ENCODE results near the gene SYNPR.

The SYNPR gene

DNA sequence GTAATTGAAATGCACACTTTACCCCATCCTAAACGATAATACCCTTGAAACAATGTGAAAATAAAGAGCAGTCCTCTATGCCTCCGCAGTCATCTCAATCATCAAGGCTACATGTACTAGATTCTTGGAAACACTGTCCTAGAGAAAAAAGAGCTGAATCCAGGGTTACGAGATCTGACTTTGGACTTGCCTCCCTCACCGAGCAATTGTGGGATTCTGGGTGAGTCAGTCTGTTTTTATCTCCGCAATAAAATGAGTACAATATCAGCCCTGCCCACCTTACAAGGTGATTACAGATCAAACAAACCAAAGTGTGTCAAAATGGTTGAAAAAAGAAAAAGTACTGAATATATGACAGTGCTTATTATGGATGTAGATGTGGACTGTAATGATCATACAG is 222.1 kb downstream of the SYNPR start:
- in situ Hi-C loops (cut with MboI; ENCODE audit: low pct_unique_long_range_greater_than_20kb, low sequenced_read_pairs): no loop called here
- DNase-seq: no peak

DNA sequence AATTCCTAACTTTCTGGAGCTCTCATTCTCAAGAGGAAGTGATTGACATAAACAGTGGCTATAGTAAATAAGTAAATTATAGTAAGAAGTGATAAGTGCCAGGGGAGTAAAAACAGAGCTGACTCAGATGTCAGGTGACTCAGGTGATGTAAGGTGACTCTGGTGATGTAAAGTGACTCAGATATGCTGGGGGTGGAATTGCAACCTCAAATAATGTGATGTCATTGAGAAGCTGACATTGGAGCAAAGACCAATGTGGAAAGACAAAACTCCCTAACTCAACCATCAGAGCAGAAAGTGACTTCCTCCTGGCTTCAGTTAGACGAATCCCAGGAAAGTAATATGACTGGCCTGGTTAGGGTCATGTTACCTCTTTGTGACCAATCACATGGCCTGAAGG is 230.2 kb downstream of the SYNPR start:
- DNase-seq: no peak
- in situ Hi-C loops (cut with MboI; ENCODE audit: low pct_unique_long_range_greater_than_20kb, low sequenced_read_pairs): no loop called here

DNA sequence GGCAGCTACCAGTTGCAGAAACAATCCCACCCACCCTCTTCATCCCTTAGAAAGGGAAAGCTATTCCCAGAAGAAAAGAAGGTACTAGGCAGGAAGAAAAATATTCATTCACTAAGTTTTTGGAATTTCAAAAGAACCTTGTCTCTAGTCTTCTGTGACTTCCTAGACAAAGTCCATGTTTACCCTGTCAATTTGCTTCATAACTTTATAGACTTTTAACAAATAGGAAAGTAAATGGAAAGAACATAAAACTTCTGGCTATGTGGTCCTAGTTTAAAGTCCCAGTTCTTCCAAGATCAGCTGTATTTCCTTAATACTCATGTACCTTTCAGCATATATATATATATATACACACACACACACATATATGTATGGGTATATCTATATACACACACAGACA is 230.7 kb downstream of the SYNPR start:
- no peak for DNase-seq
- in situ Hi-C loops (cut with MboI; ENCODE audit: low pct_unique_long_range_greater_than_20kb, low sequenced_read_pairs): no loop called here

DNA sequence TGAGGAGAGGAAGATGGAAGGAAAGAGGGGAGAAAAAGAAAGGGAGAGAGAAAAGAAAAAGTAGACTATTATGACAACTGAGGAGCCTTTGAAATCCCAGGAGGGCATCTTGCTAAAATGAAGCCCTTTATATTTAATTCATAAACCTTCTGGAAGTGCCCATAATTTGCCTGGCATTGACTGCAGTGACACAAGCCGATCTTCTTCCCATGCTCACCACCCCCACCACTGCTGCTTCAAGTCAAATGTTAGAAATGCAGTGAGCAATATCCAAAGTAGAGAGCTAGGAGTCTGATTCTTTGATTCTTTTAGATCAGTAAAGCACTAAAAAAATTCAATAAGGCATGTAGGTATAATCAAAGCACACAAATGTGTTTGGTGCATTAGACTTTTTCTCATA is 235.7 kb downstream of the SYNPR start:
- in situ Hi-C loops (cut with MboI; ENCODE audit: low pct_unique_long_range_greater_than_20kb, low sequenced_read_pairs): no loop called here
- no peak for DNase-seq

DNA sequence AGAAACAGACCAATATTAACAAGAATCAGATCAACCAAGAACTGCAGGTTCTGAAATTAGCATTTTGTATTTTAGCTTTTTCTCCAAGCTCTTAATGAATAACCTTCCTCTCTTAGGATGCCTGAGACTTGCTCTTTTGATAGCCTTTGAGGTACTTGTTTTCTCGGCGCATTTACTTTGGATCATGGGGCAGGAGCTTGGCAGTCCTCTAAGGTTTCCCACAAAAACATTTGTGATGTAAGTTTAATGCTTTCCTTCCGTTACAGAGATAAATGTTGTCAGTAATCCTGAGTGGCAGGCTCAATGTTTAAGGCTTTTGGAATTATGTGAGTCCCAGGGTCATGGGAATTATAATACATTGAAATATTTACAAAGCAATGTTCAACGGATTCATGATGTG is 236.6 kb downstream of the SYNPR start:
- DNase-seq: no peak
- in situ Hi-C loops (cut with MboI; ENCODE audit: low pct_unique_long_range_greater_than_20kb, low sequenced_read_pairs): no loop called here

GRCh38 chr3:63519426-63519825 is 241.3 kb downstream of the SYNPR start:
- no peak for DNase-seq
- in situ Hi-C loops (cut with MboI; ENCODE audit: low pct_unique_long_range_greater_than_20kb, low sequenced_read_pairs): no loop called here

DNA sequence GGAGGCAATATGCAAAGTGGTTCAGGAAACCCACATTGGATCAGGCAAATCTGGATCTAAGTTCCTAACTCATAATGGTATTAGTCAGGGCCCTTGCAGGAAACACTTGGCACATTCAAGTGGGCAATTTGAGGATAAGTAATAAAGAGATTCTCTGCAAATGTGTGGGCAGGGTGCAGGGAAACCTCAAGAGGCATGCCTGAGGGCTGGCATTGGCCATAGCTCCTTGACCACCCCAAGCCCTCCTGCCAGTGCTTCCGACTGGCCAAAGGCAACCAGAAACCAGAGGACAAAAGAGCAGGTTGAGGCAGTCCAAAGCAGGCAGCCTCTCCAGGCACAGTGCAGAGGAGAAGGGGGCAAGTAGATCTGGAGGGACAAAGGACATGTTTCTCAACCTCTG is 243.5 kb downstream of the SYNPR start:
- no peak for DNase-seq
- in situ Hi-C loops (cut with MboI; ENCODE audit: low pct_unique_long_range_greater_than_20kb, low sequenced_read_pairs): no loop called here

DNA sequence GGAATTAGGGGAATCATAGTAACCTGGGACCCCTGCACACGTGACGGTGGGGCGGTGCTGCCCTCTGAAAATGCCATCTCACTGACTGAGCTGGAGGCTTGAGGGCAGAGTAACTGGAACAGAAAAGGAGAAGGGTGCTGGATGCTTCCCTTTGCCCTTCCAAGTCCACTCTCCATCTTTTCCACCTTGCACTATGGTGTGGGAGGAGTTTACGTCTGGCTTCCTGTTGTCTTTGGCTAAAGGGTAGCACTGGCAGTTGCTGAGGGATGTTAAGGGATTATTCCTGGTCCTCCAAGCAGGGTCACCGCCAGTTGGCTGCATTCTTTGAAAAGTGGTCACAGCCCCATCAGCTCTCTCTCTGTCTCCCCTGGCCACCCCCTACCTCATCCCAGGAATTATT is 245.0 kb downstream of the SYNPR start:
- DNase-seq: no peak
- in situ Hi-C loops (cut with MboI; ENCODE audit: low pct_unique_long_range_greater_than_20kb, low sequenced_read_pairs): no loop called here

DNA sequence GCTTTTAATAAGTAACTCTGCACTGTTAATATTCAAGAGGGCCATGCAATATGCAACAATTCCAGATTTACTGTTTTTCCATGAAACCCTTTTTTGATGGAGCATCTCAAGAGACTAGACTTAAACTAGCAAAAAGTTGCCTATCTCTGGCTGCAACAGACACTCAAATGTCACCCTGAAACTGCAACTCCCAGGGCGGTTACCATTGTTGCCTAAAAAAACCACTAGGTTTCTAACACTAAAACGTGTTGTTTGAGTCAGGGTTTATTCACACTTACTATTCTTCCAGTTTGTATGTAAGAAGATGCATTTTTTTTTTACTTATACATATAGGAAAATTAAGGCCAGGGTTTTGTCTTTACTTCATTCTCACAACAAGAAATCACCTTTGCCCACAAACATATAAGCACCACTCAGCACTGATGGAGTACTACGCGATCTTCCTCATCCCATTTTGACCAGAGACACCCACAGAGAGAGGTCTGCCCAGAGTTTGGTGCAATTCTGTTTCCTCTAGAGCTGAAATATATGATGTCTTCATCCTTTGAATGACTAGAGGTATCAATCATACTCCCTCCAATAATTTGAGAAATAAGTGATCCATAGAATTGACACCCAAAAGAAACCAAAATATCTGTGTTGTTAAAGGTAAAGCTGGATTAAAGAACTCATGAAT is 250.4 kb downstream of the SYNPR start:
- DNase-seq: no peak
- in situ Hi-C loops (cut with MboI; ENCODE audit: low pct_unique_long_range_greater_than_20kb, low sequenced_read_pairs): no loop called here

- in situ Hi-C loops (cut with MboI; ENCODE audit: low pct_unique_long_range_greater_than_20kb, low sequenced_read_pairs): no loop called here
- DNase-seq: no peak
Measured at GRCh38 chr3:63532521-63532920, 254.4 kb downstream of the SYNPR start.

DNA sequence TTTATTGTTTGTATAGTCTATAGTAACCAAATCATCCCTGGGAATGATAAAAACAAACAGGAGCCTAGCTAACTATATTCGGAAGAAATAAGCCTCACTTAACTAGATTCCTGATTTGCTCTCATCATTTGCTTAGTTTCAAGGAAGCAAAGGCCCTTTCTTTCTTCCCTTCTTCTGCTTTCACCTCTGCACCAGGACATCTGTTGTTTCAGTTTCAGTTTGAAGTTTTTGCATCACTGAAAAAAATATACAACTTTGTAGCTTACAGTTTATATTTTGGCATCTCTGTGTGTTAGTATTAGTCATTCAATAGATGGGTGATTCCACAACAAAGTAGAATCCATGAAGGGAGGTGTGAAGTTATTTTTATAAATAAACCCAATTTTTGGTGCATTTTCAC is 260.8 kb downstream of the SYNPR start:
- no peak for DNase-seq
- in situ Hi-C loops (cut with MboI; ENCODE audit: low pct_unique_long_range_greater_than_20kb, low sequenced_read_pairs): no loop called here

DNA sequence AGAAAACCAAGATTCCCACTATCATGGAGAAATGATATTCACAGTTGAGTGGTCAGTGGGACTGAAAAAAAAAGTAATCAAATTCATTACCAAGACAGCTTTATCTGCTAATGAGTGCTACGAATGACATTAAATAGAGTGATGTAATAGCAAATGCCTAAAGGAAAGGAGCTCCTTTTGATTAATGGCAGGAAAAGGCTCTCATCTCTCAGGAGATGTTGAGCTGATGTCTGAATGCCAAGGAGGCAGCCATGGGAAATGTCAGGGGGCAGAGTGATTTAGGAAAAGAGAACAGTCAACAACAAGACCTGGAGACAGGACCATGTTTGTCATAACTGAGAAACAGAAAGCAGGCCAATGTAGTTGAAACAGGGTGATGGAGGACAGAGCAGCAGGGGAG is 277.7 kb downstream of the SYNPR start:
- DNase-seq: no peak
- in situ Hi-C loops (cut with MboI; ENCODE audit: low pct_unique_long_range_greater_than_20kb, low sequenced_read_pairs): no loop called here

GRCh38 chr3:63556401-63556800 is 278.3 kb downstream of the SYNPR start:
- DNase-seq: no peak
- in situ Hi-C loops (cut with MboI; ENCODE audit: low pct_unique_long_range_greater_than_20kb, low sequenced_read_pairs): no loop called here

DNA sequence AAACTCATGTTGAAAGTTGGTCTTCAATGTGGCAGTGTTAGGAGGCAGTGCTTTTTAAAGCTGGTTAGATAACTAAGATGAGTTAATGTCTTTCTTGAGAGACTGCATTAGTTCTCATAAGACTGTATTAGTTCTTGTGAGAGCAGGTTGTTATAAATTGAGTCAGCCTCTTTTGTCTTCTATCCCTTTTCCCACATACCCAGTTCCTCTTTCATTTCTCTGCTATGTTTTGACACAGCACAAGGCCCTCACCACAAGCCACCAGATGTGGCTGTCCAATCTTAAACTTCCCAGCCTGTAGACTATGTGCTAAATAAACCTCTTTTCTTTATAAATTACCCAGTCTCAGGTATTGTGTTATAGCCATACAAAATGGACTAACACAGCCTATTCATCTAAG is 279.8 kb downstream of the SYNPR start:
- in situ Hi-C loops (cut with MboI; ENCODE audit: low pct_unique_long_range_greater_than_20kb, low sequenced_read_pairs): no loop called here
- DNase-seq: no peak

GRCh38 chr3:63559884-63560283 is 281.8 kb downstream of the SYNPR start:
- in situ Hi-C loops (cut with MboI; ENCODE audit: low pct_unique_long_range_greater_than_20kb, low sequenced_read_pairs): no loop called here
- DNase-seq: no peak

DNA sequence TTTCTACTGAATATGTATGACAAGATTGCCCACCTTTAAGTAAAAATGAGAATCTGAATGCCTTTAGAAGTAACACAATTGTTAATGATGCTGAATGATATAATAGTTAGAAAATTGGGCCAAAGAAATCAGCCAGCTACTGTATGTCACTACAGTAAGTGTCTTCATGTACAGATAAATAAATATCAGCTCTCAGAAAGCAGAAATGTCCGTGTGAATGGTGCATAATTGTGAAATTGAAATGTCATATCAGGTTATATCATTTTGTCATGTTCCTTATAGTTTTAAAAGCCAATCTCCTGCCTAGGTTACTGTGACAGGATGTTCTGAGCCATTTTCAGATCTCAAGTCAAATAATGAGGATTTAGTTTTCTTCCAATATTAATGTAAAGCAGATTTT is 283.8 kb downstream of the SYNPR start:
- no peak for DNase-seq
- in situ Hi-C loops (cut with MboI; ENCODE audit: low pct_unique_long_range_greater_than_20kb, low sequenced_read_pairs): no loop called here

DNA sequence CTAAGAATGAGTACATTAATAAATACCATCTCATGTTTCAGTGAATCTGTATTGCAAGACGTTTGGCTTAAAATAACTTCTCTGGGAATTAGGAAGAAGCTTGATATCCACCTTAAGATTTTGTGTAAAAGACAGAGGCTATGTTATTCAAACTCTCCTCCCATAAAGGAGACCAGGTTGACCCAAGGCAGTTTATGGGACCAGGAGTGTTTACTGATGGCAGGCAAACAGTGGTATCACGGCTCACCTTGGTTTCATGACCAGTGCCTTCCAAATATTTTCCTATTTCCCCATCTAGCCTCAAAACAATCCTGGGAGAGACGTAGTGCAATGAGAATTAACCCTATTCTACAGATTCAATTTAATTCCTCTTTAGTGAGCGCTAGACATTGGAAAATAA is 284.2 kb downstream of the SYNPR start:
- DNase-seq: no peak
- in situ Hi-C loops (cut with MboI; ENCODE audit: low pct_unique_long_range_greater_than_20kb, low sequenced_read_pairs): no loop called here

- in situ Hi-C loops (cut with MboI; ENCODE audit: low pct_unique_long_range_greater_than_20kb, low sequenced_read_pairs): no loop called here
- DNase-seq: no peak
Measured at GRCh38 chr3:63563572-63563971, 285.5 kb downstream of the SYNPR start.

DNA sequence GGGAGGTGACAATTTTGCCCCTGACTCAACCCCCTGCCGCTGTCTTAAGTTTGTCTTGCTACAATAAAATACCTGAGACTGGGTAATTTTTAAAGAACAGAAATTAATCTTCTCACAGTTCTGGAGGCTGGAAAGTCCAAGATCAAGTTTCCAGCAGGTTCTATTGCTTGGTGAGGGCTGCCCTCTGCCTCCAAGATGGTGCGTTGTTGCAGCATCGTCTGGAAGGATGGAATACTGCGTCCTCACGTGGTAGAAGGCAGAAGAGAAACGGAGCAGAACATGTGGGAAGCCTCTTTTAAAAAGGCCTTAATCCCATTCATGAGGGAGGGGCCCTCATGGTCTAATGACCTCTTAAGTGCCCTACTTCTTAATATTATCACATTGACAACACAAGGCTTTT is 287.1 kb downstream of the SYNPR start:
- in situ Hi-C loops (cut with MboI; ENCODE audit: low pct_unique_long_range_greater_than_20kb, low sequenced_read_pairs): no loop called here
- no peak for DNase-seq

- no peak for DNase-seq
- in situ Hi-C loops (cut with MboI; ENCODE audit: low pct_unique_long_range_greater_than_20kb, low sequenced_read_pairs): no loop called here
Measured at GRCh38 chr3:63571682-63572081, 293.6 kb downstream of the SYNPR start.

- in situ Hi-C loops (cut with MboI; ENCODE audit: low pct_unique_long_range_greater_than_20kb, low sequenced_read_pairs): no loop called here
- DNase-seq: no peak
Measured at GRCh38 chr3:63576846-63577245, 298.7 kb downstream of the SYNPR start.

- in situ Hi-C loops (cut with MboI; ENCODE audit: low pct_unique_long_range_greater_than_20kb, low sequenced_read_pairs): no loop called here
- no peak for DNase-seq
Measured at GRCh38 chr3:63578858-63579257, 300.8 kb downstream of the SYNPR start.

Measured in KBM-7 (cell line).